T-helper 22 cell (primary cell): ENCODE measurements around the gene RFNG.

Experiments used
- DNase-seq: peaks from one replicate; pipeline ENCODE4 v3.0.0-alpha.2; 2020; ENCODE audit warnings: low read depth

Gene RFNG, protein sequence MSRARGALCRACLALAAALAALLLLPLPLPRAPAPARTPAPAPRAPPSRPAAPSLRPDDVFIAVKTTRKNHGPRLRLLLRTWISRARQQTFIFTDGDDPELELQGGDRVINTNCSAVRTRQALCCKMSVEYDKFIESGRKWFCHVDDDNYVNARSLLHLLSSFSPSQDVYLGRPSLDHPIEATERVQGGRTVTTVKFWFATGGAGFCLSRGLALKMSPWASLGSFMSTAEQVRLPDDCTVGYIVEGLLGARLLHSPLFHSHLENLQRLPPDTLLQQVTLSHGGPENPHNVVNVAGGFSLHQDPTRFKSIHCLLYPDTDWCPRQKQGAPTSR

DNA sequence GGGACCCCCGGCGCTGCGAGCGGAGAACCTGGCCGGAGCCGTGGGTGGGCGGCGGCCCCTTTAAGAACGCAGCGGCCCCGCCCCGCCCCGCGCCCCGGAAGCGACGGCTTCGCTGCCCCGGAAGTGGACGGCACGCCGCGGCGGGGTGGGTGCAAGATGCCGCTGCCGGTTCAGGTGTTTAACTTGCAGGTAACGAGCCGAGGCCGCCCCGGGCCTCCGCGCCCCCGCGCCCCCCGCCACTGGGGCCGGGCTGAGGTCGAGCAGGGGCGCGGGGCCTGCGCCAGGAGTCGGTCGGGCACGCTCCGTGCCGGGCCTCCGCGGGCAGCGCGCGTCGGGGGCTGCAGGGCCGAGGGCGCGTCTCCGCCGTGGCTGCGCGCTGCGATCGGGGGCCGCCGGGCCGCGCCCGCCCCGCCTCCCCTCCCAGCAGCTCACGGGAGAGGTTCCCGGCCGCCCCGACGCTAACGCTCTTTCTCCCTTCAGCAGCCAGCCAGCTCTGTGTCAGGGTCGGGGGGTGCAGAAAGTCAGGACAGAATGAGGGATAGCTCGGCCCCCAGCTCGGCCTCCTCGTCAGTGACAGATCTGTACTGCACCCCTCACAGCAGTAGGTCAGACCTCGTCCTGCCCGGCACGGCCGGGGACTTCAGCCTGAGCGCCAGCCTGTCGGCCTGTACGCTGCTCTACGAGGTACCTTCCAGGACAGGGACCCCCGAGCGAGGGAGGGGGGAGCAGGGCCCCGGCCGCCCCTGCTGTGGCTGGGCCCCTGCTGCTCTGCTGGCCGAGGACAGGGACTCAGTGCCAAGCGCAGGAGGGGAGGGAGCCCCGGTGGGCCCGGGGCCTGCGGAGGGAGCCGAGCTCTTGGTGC, at the start of gene RFNG, which contains the start of gene GPS1:
TSS of gene RFNG (minus strand) at position 36 of the 862 bp plus-strand sequence. CDS start 45 bp downstream, outside the sequence.
TSS of gene GPS1 (plus strand) at position 123 of the 862 bp plus-strand sequence. CDS start at position 157, 34 bp downstream.
- peak; percentile 71 for DNase-seq

DNA sequence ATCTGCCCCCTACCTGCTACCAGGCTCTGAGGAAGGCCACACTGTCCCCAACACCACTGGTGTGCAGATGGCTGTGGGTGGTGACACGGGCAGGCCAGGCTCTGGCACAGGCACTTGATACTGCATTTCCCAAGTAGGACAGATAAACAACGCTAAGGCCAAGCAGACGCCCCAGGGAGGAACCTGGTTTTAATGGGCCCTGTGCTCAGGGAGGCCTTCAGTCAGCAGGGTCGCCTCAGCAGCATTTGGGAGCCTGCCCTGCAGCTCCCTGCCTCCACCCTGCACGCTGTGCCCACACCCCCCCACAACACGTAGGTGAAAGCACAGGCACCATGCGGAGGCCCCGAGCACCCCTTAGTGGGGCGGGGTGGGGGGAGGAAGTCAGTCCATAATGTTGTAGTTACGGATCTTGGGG, 49.7 kb upstream of the RFNG start:
- no peak for DNase-seq

DNA sequence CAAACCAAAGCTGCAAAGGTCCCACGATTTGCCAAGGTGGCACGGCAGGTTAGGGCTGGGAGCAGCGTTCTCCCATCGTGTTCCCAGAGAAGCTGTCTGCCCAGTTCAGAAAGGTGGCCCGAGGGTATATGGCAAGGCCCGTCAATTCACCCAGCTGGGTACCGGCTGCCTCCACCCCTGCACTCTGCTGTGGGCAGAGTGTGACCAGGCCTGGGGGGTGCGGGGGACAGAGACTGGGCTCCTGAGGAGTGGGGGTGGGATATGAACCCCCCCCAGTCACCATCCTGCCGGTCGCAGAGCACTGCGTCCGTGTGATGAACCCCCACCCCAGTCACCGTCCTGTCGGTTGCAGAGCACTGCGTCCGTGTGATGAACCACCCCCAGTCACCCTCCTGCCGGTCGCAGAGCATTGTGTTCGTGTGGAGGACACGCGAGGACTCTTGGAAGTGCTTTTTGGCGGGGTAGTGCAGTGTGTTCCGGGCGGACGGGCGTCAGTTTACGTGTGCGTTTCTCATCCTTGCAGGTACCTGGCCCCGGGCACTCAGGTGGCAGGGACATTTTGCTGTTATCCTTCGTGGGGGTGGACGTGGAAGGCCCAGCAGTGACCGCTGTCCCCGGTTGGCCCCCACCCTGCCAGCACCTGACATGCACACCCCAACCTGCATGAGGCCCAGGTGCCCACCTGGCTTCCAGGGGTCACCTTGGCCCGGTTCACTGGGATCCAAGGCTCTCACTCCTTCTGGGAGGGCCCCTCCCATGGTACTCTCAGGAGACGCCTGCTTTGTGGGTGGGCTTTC, 49.1 kb upstream of the RFNG start:
- DNase-seq = no peak

DNA sequence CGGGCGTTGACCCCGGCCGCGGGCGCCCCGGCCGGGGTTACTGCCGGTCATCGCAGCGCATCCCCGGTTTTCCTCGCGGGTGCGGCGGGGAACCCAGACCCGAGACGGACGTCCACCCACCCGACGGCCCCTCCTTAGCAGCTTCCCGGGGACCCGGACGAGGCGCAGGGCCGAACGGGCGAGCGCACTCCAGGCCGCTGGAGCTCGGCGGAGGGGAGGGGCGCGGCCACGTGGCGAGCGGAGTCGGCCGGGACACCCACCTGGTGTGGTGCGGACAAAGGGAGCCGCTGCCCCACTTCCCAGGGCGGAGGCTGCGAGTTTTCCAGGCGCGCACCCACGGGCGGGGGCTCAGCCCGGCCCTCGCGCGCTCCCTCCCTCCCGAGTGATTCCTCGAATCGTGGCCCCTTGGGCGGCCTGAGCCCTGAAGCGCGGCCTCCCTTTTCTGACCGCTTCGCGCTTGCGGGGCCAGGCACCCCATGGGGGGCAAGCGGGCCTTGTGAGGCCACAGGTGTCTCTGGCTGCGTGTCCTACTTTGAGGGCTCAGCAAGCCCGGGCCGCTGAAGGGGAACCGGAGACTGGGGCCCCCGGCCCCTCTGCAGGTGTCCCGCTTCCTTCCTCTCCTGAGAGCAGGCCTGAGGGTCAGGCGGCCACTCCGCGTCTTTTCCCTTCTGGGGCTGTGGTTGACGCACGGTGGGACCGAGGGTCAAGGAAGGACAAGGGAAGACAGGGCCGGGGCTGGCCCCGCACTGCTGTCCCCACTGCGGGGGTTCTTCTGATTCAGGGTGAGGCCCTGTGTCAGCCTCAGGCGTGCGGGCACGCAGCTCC, 47.5 kb upstream of the RFNG start:
- no peak for DNase-seq

DNA sequence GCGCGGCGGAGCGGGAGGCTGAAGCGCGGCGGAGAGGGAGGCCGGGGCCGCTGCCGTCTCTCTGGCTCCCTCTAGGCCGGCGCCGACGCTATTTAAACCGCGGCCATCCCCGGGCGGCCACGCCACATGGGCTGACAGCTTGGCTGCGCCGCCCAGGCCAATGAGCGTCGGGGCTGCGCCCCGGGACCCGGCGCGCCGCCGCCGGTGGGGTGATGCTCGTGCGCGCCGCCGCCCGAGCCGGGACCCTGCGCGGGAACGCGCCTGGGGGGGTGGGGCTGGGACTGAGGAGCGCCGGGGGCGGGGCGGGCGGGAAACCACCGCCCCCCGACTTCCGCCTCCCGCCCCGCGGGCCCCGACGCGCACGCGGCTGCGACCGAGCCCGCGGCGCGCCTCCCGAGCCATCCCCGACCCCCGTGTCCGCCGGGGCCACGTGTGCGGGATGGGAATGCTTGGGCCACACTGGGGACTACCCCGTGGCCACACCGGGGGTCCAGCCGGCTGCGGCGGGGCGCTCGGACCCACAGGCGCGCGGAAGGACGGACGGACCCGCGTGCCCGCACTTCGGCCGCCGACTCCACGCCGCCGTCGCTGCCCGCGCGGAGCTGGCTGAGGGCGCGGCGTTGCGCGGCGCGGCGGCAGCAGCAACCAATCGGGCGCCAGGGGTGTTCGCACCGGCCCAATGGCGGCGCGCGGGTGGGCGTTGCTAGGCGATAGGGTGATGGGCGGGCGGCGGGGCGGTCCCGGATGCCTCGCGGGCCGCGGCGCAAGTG, 46.7 kb upstream of the RFNG start, which contains the start of gene FASN:
TSS of gene FASN (minus strand) at position 68 of the 770 bp plus-strand sequence. CDS start 1,791 bp downstream, outside the sequence.
- peak; percentile 84 for DNase-seq

DNA sequence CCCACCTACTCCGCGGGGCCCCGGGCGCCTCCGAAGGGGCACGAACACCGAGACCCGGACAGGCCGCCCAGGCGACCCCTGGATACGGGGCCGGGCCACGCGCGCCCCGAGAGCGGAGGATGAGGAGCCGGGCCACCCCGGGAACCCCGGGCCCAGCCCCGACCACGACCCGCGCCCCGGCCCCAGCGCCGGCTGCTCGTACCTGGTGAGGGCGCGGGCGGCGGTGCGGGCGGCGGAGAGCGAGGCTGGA, 46.2 kb upstream of the RFNG start:
- no peak for DNase-seq

DNA sequence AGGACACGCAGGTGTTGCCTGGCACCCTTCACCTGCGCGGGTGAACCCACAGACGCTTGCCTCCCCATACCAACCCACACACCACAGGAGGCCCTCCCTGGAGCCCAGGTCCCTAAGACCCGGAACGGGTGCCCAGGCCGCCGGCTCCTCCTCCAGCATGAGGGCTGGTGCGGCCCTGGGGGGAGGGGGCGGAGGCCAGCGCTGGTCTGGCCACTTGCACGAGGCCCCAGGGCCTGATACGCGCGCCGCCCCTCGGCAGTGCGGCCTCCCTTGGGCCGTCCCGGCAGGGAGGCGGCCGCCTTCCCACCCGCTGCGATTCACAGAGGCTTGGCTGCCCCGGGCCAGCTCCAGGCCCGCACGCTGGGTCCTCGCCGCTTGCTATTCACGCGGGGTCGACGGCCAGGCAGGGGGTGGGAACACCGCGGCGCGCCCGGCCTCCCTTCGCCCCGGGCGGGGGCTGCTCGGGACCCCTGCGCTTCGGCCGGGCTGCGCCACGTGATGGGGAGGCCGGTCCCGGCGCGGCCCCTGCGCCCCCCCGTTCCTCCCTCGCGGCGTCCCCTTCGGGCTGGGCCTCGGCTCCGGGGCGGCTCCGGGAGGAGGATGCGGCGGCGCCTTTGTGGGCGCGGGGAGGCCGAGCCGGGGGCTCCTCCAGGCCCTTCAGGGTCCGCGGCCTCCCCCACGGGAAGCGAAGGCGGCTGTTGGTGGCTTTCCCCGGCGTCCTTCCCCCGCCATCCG, 45.7 kb upstream of the RFNG start:
- DNase-seq = no peak

DNA sequence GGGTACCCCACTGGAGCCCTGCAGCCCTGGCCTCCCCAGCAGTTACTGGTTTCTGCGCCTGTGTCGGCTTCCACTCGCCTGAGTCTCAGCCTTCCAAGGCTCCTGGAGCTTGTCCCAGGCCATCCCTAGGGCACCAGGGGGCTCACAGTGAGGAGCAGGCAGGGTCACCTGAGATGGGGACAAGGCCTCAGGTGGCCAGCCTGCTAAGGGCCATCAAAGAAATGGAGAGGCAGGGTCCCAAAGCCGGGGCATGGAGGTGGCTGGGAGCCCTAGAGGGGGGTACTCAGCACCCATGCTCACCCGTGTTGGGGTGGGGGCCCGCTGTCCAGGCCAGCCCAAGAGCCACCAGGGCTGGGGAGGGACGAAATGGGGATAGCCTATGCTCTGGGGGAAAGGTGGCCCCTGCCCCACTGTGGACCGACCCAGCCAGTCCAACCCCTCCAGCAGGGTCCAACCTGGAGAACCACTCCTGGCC, 45.1 kb upstream of the RFNG start:
- DNase-seq = no peak

DNA sequence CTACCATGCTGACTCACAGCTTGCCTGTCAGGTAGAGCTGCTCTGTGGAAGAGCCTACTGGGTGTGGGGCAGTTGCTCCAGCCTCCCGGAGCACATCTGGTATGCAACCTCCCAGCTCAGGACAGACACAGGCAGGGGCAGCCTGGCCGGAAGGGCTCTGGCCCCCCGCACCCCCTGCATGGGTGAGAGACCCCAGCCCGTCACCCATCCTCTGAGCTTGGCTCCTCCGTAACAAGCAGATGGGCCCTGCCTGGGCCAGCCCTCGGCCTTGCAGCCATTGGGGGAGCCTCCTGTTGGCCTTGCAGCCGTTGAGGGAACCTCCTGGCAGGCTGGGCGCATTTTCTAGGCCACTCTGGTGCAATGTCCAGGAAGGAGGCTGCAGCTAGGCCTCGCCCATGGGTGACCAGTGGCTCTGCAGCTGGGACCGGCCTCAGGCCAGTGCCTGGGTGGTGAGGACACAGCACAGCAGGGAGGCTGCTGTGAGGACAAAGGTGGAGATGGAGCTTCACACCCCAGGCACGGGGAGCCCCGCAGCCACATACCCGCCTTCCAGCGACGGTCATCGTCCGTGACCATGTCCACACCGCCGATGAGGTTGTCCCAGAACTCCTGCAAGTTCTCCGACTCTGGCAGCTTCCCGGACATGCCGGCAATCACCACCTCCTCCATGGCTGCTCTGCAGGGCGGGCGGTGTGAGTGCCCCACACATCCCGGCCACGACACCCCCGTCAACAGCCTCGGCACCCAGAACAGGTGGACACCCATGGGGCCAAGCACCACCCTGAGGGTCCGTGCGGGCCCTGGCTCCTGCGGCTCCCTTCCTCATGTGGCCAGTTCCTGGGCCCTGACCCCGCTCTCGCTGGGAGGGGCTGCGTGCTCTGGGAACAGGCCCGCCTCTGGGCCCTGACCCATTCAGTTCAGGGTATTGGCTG, 44.4 kb upstream of the RFNG start:
- no peak for DNase-seq

DNA sequence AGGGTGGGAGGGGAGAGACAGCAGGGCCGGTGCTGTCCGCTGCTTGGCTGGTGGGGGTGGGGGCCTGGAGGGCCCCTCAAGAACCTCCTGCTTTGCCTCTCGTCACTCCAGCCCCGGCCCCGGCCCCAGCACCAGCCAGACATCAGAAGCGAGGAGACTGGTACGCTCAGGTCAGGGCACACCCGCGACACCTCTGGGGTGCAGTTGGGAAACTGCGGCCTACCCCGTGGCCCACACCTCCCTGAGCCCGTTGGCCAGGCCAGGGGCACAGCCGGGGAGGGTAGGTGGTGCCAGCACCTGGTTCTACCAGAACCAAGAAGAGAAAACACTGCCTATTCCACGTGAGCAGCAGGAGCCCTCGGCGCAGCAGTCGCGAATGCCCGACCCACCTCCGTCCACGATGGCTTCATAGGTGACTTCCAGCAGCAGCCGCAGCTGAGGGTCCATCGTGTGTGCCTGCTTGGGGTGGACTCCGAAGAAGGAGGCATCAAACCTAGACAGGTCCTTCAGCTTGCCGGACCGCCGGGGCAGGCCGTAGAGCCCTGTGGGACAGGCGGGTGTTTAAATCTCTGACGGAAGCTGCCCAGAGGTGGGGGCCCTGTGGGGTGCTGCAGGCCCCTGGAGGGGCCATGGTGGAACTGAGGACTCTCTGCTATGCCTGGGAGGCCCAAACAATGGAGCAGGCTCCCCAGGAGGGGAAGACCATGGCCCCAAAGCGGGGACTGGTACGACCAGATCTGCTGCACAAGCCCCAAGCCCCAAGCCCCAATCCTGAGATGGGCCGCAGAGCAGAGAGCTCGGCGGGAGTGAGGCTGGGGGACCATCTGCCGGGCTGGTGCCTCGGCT, 43.5 kb upstream of the RFNG start:
- DNase-seq = no peak

DNA sequence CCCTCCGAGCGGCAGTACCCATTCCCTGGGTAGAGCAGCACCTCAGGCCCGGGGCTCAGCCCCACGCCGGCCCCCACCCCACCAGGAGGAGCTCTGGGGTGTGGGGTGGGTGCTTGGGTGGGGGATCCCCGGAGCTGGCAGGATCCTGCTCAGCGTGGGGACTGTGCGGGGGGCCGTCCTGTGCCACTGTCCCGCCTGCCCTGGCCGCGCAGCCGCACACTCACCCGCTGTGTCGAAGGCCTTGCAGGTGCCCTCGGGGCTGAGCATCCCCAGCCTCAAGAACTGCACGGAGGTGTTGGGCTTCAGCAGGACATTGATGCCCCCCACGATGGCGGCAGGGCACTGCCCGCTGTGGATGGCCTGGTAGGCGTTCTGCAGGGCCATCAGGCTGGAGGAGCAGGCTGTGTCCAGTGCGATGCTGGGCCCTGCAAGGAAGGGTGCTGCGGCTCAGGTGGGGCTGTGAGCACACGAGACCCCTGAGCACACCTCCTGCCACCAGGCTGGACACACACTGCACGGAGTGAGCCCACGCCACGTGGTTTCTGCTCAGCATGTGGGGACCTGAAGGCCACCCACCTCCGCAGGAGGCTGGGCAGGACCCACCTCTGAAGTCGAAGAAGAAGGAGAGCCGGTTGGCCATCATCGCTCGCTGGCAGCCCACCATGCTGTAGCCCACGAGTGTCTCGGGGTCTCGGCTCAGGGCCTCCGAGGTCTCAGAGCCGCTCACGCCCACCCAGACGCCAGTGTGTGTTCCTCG, 41.6 kb upstream of the RFNG start:
- DNase-seq = no peak

DNA sequence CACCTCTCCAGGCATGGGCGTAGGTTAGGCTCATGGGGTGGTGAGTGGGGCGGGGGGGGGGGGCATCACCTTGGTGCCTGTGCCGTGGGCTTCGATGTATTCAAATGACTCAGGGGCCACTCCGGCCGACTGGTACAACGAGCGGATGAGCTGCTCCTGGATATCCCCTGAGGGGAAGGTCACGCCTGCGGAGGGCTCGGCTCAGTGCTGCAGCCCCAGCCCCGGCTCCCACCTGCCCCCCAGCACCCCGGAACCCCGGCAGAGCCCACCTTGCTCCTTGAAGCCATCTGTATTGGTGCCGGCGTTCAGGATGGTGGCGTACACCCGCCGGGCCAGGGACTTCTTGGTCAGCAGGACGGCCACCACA, 41.0 kb upstream of the RFNG start:
- no peak for DNase-seq

DNA sequence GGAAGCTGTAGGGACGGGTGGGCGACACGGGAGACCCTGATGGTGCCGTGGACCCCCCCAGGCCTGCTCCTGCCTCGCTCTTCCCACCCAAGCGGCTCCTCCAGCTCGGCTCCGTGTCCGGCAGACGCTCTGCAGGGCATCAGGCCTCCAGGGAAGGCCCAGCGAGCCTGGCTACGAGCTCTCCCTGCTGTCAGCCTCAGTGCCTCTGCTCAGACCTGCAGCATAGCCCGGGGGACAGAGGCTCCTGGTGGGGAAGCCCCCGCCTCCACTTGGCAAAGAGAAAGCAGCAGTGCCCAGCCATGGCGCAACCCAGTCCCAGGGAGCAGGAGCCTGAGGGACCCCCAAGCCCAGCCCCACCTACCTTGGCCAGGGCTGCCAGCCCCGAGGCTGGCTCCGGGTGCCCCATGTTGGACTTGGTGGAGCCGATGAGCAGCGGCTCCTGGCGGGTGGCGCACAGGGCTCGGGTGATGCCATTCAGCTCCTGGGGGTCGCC, 40.5 kb upstream of the RFNG start:
- DNase-seq = no peak

DNA sequence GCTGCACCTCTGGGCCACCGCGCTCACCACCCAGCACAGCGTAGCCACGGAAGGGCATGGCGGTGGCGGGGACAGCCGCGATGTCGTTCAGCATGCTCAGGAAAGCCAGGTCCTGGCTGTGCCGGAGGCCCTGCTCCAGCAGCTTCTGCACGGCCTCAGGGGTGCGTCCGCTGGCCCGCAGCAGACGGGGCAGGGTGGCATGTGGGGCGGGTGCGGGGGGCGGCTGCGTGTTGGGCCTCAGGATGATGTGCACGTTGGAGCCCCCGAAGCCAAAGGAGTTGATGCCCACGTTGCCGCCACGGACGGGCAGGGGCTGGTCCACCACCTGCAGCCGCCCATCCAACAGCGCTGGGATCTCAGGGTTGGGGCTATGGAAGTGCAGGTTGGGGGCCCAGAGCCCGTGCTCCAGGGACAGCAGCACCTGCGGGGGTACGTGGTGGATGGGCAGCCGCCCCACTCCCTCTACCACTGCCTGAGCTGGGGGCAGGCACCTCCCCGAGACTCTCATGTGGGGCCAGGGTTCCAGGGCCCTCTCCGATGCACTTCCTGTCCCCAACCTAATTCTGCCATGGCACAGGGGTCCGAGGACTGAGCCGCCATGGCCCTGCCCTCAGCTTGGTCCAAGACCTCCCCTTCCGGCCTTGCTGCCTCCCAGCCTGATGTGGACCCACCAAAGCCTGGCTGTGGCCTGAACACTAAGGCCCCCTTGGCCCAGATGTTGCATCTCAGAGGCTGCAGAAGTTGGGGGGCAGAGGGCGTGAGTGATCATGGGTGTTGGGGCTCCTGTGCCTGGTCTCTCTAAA, 39.9 kb upstream of the RFNG start:
- no peak for DNase-seq

DNA sequence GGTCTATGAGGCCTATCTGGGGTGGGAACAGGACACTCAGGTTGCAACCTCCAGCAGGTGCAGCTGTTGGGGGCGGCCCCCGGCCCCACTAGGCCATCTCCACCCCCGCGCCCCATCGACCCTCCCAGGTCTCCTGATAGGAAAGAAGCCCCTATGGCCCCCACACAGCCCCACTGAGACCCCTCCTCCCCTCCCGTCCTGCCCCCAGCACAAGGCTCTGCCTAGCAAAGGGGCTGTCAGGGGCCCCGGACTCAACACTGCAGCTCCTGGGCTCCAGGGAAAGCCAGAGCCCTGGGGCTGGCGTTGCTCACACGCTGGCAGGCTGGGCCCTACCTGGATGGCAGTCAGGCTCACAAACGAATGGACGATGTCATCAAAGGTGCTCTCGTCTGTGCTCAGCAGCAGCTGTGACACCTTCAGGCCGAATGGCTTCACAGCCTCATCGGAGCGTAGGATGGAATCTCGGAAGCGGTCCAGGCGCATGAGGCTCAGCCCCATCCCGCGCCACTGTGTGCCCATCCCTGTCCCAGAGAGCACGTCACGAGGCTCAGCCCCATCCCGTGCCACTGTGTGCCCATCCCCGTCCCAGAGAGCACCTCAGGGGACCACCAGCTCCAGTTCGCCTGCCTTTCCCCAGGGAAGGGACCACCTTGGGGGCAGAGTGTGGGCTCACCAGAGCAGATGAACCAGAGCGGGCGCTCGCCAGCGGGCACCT, 39.1 kb upstream of the RFNG start:
- no peak for DNase-seq
